Activated CD4-positive, alpha-beta T cell treated with anti-CD3 and anti-CD28 coated beads, Interleukin-2, amount 50 U/mL, for 4 hours (primary cell): Measurements from ENCODE around the gene LHFPL2.
"Not testable (repeated sequence)": the region's sequence is repeated elsewhere in the genome, so short reads cannot be mapped to it uniquely, and the experiment has no call there.

ENCODE experiments used
- DNase-seq, 2 experiments: peaks; one replicate each; pipeline ENCODE4 v3.0.0-alpha.2; 2020

The LHFPL2 gene

DNA sequence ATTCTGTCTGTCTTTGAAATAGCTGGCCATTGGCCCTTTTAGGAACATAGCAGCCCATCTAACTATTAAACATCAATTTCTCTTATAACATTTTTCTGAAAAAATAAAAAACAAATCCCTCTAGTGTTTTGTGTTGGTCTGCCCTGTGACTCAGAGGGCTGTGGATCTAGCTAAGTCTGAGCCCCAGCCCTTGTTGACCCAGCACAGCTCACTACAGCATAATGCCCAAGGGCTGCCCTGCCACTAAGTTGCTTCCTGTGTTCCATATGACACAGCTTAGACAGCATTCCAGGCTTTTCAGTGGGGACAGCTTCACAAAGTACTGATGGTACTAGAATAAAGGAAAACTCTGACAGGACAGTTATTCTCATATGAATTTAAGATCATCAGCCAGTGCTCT lies 152.2 kb downstream of the LHFPL2 start:
- no peak for DNase-seq

DNA sequence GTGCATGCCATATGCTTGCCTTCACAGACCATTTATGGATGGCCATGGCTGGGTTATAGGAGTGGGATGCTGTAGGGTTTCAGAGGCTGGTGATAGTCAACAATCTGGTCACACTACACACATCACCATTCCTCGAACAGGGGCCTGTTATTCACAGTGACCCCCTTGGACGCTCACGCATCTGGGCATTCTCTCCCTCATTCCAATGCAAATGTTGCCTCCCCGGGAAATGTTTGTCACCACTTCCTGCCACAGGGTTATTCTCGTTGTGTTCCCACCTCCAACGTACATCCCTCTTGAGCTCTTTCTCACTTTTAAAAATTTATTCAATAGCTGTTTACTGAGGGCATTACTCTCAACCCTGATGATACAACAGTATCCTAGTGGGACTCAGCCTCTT lies 152.8 kb downstream of the LHFPL2 start:
- DNase-seq = no peak

GRCh38 chr5:78492650-78493049 lies 155.9 kb downstream of the LHFPL2 start:
- DNase-seq = no peak

DNA sequence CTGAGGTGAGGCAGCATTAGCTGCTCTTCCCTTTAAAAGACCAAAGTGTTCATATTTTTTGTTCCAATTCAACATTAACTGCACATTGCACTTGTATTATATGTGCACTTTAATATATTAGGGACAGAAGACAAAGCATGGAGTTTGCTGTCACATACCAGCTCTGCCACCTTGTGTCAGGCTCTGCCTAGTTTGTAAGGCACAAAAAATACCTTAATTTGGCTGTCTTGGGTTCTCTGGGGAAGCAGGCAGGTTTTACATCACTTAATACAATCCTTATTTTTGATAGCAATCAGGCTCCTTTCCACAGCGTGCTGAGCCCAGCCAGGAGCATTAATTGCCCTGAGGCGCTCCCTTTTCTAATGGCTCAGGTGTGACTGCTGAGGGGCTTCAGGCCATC lies 156.3 kb downstream of the LHFPL2 start:
- DNase-seq = no peak

DNA sequence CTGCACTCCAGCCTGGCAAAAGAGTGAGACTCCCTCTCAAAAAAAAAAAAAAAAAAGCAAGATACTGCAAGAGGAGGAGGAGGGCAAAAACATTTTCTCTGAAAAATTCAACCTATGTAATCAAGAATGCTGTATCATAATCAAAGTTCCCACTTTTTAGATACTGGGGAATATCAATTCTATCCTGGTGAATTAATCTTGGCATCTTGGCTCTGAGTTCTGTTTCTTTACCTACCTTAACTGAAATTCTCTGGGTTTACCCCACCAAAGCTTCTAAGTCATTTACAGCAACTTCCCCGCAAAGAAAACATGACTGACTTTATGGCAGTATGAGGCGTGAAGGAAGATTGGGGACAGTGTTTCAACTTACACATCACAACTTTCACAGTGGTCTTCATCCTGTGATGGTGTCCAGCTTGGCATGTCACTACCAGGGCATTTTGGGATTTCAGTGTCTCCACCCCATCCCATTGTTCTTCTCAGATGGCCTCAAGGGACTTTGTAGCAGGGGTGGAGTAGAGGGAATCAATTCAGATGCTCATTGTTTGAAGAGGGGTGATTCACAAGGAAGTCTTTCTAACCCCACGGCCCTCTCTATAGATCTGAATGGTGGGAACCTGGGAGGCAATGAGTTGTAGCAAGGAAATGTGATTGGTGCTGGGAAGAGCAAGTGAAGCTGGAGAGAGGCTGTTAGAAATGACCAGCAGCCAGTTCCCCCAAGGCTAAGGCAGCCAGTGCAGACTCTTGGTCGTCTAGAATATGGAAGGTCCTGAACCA lies 157.7 kb downstream of the LHFPL2 start:
- no peak for DNase-seq

- no peak for DNase-seq
Observed at GRCh38 chr5:78487846-78488245, 160.7 kb downstream of the LHFPL2 start.

DNA sequence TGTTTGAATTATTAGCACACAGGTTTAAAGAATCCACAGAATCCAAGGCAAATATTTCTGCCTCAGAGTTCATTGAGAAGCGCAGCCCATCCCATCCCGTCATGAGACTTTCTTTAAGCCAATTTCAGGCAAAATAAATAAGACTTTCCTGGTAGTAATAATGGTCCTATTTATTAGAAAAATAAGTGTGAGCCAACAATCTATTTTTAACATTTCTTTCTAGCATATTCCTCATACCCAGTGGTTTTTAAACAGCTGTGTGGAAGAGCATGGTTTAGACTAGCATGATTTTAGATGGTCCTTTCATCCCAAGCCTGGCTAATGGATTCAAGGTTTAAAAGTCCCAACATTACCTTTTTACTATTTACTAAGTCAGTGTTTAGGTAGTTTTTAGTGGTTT lies 162.4 kb downstream of the LHFPL2 start:
- no peak for DNase-seq

GRCh38 chr5:78483809-78484521 lies 164.6 kb downstream of the LHFPL2 start:
- no peak for DNase-seq

GRCh38 chr5:78482948-78483347 lies 165.6 kb downstream of the LHFPL2 start:
- no peak for DNase-seq

DNA sequence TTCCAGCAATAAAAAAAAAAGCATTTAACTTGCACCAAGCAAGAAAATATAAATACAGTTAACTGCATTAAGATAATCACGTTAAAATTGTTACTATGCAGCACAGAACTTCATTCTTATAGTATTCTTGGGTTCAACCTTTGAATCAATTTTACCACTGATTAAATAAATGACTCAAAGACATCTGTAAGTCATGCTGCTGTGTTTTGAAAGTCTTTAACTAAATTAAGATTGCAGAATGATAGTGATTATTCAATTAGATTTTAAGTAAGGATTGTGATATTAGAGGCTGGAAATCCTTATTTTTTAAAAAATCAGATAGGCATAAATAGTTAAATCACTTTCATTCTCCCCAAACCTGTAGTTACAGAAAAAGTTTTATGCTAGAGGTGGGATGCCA lies 171.8 kb downstream of the LHFPL2 start:
- no peak for DNase-seq

DNA sequence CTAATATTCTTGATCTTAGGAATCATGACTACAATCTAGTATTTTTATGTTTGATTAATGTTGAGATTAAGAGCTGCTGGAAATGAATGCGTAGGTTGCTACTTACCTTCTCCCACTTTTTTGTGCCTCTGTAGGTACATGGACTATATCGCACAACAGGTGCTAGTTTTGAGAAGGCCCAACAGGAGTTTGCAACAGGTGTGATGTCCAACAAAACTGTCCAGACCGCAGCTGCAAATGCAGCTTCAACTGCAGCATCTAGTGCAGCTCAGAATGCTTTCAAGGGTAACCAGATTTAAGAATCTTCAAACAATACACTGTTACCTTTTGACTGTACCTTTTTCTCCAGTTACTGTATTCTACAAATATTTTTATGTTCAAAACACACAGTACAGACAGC lies 173.2 kb downstream of the LHFPL2 start:
- DNase-seq = no peak

DNA sequence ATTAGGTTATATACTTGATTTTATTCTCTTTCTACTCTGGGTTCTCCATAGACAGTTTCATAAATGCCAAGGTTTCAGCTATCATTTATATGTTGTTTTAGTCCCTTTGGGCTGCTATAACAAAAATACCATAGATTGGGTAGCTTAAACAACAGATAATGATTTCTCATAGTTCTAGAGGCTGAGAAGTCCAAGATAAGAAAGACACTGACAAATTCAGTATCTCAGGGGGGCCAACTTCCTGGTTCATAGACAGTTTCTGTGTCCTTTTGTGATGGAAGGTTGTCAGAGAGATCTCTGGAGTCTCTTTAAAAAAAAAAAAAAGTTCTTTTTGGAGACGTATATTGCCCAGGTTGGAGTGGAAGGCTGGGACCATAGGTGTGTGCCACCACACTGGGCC lies 174.8 kb downstream of the LHFPL2 start:
- DNase-seq = no peak

GRCh38 chr5:78472469-78473106 lies 176.0 kb downstream of the LHFPL2 start:
- DNase-seq = no peak

GRCh38 chr5:78471896-78472295 lies 176.7 kb downstream of the LHFPL2 start:
- no peak for DNase-seq

- no peak for DNase-seq
Observed at GRCh38 chr5:78467752-78468357, 180.7 kb downstream of the LHFPL2 start.

DNA sequence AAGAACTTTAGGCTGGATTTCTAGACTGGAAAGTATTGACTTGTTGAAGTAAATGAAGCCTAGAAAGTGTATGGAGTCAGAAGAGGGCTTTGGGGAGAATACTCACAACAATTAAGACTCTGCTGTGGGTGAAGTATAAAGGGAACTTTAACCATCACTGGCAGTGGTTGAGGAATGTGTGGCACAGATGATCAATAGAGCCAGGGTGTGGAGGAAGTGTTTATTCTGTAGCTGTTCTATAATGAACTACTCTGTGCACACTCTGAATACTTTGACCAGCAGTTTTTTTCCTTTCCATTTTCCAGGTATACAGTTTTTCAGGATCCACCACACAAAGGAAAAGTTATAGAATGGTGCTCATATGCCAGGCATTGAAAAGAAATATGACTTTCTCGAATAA lies 181.4 kb downstream of the LHFPL2 start:
- DNase-seq = no peak

DNA sequence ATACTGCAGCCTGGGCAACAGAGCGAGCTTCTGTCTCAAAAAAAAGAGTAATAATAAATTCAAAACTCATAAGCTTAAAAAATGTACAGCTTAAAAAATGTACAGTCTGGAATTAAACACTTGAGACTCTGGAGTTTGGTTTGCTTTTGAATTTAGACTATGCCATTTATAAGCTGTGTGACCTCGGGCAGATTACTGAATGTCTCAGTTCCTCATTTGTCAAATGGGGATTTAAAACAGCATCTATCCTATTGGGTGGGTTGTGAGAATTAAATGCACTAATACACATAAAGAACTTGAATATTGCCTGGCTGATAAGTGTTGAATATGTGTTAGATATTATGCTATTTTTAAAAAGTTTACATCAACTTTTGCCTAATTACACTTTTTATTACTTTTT lies 189.7 kb downstream of the LHFPL2 start:
- DNase-seq = no peak

GRCh38 chr5:78457507-78457906 lies 191.1 kb downstream of the LHFPL2 start:
- not testable (repeated sequence) for DNase-seq

- DNase-seq = no peak
Observed at GRCh38 chr5:78449103-78449502, 199.5 kb downstream of the LHFPL2 start.

- DNase-seq = no peak
Observed at GRCh38 chr5:78447775-78448424, 200.7 kb downstream of the LHFPL2 start.
